HepG2 (cell line): ENCODE data around the gene LANCL1. TPM values are rescaled to one million over a fixed set of nuclear protein-coding genes. Genes with fewer than 3 reads are reported as not detected.

ENCODE experiments used
- FOXA1 ChIP-seq, 2 experiments: fragments of 450-650 bp in 1 of 2; sonication (generic) in 1 of 2; formaldehyde crosslinking in 1 of 2; IDR thresholded peaks; 2 replicates each; pipeline versions ENCODE4 v1.4.0 to v1.6.1; 2016 to 2020; ENCODE audit warnings: missing genetic modification reagents in 1 of 2
- HIVEP1 ChIP-seq: sonication (generic); formaldehyde crosslinking; IDR thresholded peaks from 2 replicates; pipeline ENCODE4 v1.4.0; 2020; ENCODE audit warnings: mild to moderate bottlenecking, missing genetic modification reagents
- KLF15 ChIP-seq: sonication (generic); formaldehyde crosslinking; IDR thresholded peaks from 2 replicates; pipeline ENCODE4 v1.8.1; 2023; ENCODE audit warnings: borderline replicate concordance, mild to moderate bottlenecking, inconsistent platforms, missing genetic modification reagents, mixed read lengths
- MATR3 ChIP-seq: sonication (generic); formaldehyde crosslinking; IDR thresholded peaks from 2 replicates; pipeline ENCODE4 v1.4.0; 2020; ENCODE audit warnings: missing genetic modification reagents
- SP5 ChIP-seq: IDR thresholded peaks from 2 replicates; pipeline ENCODE4 v1.6.1; 2016; ENCODE audit warnings: low read depth, borderline replicate concordance
- ZNF816 ChIP-seq: sonication (generic); formaldehyde crosslinking; IDR thresholded peaks from 2 replicates; pipeline ENCODE4 v1.8.0; 2022; ENCODE audit warnings: missing genetic modification reagents, mild to moderate bottlenecking, borderline replicate concordance
- ZZZ3 ChIP-seq: sonication (generic); formaldehyde crosslinking; IDR thresholded peaks from 2 replicates; pipeline ENCODE4 v1.4.0; 2020; ENCODE audit warnings: missing genetic modification reagents, mild to moderate bottlenecking, borderline replicate concordance
- polyA plus RNA-seq, 8 experiments: library from polyadenylated mRNA; depleted of rRNA in 3 of 8; stranded (reverse) in 7 of 8; unstranded in 1 of 8; fragments of >200 nt; fragmentation: Illumina TruSeq in 4 of 8; extraction: Trizol in 4 of 8; gene quantifications; 2 replicates each; pipeline versions ENCODE4 v1.2.1 to v1.2.3, GENCODE V29; 2011 to 2016; ENCODE audit warnings: low read depth in 4 of 8, missing spikeins in 1 of 8, mixed read lengths in 1 of 8; ENCODE audit not compliant: insufficient read depth in 1 of 8
- total RNA-seq, 5 experiments: library from RNA; depleted of rRNA; stranded (reverse); fragments of >200 nt; fragmentation: Illumina TruSeq; extraction: Trizol; gene quantifications; 2 replicates each; pipeline ENCODE4 v1.2.3, GENCODE V29; 2016; ENCODE audit warnings: low read depth in 1 of 5
- TF ChIP-seq, protein P1 (sequence below): sonication (generic); formaldehyde crosslinking; IDR thresholded peaks from 2 replicates; pipeline ENCODE4 v1.4.0; 2020; ENCODE audit warnings: missing genetic modification reagents
- TF ChIP-seq, protein P2 (sequence below): sonication (generic); formaldehyde crosslinking; IDR thresholded peaks from 2 replicates; pipeline ENCODE4; 2020; ENCODE audit warnings: missing genetic modification reagents, mild to moderate bottlenecking, borderline replicate concordance
- TF ChIP-seq, protein P3 (sequence below): sonication (generic); formaldehyde crosslinking; IDR thresholded peaks from 2 replicates; pipeline ENCODE4 v1.9.0; 2021; ENCODE audit warnings: missing genetic modification reagents, mild to moderate bottlenecking, borderline replicate concordance
- TF ChIP-seq, protein P4 (sequence below): sonication (generic); formaldehyde crosslinking; IDR thresholded peaks from 2 replicates; pipeline ENCODE4 v1.5.1; 2020; ENCODE audit warnings: missing genetic modification reagents, mild to moderate bottlenecking, borderline replicate concordance
- TF ChIP-seq, protein P5 (sequence below): IDR thresholded peaks from 2 replicates; pipeline ENCODE4 v1.6.1; 2012; ENCODE audit warnings: inconsistent platforms
- TF ChIP-seq, protein P6 (sequence below), 2 experiments: fragments of 450-650 bp in 1 of 2; sonication (generic) in 1 of 2; formaldehyde crosslinking; IDR thresholded peaks; 2 replicates each; pipeline versions ENCODE4 v1.5.0 to v1.8.0; 2020 to 2022; ENCODE audit warnings: mild to moderate bottlenecking in 1 of 2, missing genetic modification reagents in 1 of 2

Gene LANCL1
- total and polyA plus RNA-seq, 2 of the 13 experiments (the other 11 are each of a cell fraction or from before 2014, with no cell fraction given), result 53.5 to 67.7 TPM

DNA sequence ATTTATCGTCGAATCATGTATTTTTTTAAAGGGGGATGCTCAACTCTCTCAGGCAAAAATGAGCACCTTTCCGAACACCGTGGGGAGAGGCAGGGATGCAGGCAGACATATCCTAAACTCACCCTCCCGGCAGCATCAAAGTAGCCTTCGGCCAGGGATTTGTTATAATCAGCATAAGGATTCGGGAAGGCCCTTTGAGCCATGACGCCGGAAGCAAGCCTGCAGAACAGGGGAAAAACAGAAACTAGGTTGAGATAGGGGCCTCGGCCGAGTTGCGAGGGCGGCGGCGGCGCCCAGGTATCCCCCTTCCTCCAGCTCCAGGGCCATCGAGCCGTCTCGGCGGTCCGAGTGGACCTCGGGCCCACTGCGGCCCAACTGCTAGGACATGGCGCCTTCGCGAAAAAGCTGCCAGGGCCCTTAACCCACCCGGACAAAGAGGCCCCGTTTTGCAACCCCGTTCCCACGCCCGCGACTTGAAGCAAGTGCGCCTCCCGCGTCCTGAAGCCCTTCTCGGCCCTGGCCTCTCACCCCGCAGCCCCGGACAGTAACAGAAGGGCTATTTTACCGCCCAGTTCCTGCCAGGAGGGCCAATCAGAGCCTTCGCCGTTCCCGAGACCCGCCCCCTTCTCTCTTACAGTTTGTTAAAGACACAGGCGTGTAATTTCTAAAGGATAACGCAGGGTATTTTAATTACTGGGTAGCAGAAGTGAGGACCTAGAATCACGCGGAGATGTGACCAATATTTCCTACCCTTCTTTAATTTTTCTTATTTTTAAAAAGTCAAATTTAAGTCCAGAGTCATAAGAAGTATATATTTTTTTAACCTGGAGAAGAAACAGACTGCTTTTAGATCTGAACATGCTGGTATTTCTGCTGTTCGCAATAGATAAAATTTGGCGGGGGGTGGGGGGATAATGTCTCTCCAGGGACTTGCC is at the start of gene LANCL1 (continued):
- TF ChIP-seq, protein P1, sequence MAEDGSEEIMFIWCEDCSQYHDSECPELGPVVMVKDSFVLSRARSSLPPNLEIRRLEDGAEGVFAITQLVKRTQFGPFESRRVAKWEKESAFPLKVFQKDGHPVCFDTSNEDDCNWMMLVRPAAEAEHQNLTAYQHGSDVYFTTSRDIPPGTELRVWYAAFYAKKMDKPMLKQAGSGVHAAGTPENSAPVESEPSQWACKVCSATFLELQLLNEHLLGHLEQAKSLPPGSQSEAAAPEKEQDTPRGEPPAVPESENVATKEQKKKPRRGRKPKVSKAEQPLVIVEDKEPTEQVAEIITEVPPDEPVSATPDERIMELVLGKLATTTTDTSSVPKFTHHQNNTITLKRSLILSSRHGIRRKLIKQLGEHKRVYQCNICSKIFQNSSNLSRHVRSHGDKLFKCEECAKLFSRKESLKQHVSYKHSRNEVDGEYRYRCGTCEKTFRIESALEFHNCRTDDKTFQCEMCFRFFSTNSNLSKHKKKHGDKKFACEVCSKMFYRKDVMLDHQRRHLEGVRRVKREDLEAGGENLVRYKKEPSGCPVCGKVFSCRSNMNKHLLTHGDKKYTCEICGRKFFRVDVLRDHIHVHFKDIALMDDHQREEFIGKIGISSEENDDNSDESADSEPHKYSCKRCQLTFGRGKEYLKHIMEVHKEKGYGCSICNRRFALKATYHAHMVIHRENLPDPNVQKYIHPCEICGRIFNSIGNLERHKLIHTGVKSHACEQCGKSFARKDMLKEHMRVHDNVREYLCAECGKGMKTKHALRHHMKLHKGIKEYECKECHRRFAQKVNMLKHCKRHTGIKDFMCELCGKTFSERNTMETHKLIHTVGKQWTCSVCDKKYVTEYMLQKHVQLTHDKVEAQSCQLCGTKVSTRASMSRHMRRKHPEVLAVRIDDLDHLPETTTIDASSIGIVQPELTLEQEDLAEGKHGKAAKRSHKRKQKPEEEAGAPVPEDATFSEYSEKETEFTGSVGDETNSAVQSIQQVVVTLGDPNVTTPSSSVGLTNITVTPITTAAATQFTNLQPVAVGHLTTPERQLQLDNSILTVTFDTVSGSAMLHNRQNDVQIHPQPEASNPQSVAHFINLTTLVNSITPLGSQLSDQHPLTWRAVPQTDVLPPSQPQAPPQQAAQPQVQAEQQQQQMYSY (CRISPR knock-in tag), result no peak
- TF ChIP-seq, protein P2, sequence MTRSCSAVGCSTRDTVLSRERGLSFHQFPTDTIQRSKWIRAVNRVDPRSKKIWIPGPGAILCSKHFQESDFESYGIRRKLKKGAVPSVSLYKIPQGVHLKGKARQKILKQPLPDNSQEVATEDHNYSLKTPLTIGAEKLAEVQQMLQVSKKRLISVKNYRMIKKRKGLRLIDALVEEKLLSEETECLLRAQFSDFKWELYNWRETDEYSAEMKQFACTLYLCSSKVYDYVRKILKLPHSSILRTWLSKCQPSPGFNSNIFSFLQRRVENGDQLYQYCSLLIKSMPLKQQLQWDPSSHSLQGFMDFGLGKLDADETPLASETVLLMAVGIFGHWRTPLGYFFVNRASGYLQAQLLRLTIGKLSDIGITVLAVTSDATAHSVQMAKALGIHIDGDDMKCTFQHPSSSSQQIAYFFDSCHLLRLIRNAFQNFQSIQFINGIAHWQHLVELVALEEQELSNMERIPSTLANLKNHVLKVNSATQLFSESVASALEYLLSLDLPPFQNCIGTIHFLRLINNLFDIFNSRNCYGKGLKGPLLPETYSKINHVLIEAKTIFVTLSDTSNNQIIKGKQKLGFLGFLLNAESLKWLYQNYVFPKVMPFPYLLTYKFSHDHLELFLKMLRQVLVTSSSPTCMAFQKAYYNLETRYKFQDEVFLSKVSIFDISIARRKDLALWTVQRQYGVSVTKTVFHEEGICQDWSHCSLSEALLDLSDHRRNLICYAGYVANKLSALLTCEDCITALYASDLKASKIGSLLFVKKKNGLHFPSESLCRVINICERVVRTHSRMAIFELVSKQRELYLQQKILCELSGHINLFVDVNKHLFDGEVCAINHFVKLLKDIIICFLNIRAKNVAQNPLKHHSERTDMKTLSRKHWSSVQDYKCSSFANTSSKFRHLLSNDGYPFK (CRISPR knock-in tag), result no peak
- TF ChIP-seq SP5 (CRISPR knock-in tag) (peak; percentile 54), HIVEP1 (peak; percentile 80), MATR3 (CRISPR knock-in tag) (no peak), ZZZ3 (CRISPR knock-in tag) (peak; percentile 81; the same call in 1 of the 2 replicates), FOXA1 (IDR thresholded peaks at IDR 0.05) (no peak), FOXA1 (CRISPR knock-in tag; IDR thresholded peaks at IDR 0.05) (no peak; the same call in 1 of the 2 replicates), ZNF816 (peak; percentile 90; the same call in 1 of the 2 replicates), KLF15 (CRISPR knock-in tag) (no peak; the same call in 1 of the 2 replicates)
- TF ChIP-seq, protein P3, sequence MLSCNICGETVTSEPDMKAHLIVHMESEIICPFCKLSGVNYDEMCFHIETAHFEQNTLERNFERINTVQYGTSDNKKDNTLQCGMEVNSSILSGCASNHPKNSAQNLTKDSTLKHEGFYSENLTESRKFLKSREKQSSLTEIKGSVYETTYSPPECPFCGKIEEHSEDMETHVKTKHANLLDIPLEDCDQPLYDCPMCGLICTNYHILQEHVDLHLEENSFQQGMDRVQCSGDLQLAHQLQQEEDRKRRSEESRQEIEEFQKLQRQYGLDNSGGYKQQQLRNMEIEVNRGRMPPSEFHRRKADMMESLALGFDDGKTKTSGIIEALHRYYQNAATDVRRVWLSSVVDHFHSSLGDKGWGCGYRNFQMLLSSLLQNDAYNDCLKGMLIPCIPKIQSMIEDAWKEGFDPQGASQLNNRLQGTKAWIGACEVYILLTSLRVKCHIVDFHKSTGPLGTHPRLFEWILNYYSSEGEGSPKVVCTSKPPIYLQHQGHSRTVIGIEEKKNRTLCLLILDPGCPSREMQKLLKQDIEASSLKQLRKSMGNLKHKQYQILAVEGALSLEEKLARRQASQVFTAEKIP (CRISPR knock-in tag), result no peak
- TF ChIP-seq, protein P4, sequence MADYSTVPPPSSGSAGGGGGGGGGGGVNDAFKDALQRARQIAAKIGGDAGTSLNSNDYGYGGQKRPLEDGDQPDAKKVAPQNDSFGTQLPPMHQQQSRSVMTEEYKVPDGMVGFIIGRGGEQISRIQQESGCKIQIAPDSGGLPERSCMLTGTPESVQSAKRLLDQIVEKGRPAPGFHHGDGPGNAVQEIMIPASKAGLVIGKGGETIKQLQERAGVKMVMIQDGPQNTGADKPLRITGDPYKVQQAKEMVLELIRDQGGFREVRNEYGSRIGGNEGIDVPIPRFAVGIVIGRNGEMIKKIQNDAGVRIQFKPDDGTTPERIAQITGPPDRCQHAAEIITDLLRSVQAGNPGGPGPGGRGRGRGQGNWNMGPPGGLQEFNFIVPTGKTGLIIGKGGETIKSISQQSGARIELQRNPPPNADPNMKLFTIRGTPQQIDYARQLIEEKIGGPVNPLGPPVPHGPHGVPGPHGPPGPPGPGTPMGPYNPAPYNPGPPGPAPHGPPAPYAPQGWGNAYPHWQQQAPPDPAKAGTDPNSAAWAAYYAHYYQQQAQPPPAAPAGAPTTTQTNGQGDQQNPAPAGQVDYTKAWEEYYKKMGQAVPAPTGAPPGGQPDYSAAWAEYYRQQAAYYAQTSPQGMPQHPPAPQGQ, result peak; percentile 60; the same call in 1 of the 2 replicates
- TF ChIP-seq, protein P5, sequence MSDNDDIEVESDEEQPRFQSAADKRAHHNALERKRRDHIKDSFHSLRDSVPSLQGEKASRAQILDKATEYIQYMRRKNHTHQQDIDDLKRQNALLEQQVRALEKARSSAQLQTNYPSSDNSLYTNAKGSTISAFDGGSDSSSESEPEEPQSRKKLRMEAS, result peak; percentile 90
- TF ChIP-seq, protein P6, sequence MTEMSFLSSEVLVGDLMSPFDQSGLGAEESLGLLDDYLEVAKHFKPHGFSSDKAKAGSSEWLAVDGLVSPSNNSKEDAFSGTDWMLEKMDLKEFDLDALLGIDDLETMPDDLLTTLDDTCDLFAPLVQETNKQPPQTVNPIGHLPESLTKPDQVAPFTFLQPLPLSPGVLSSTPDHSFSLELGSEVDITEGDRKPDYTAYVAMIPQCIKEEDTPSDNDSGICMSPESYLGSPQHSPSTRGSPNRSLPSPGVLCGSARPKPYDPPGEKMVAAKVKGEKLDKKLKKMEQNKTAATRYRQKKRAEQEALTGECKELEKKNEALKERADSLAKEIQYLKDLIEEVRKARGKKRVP (CRISPR knock-in tag; IDR thresholded peaks at IDR 0.05), result peak in 1 of 2 experiments; percentile 75; a peak in 2 of 4 replicates
